Left ventricle myocardium inferior (tissue), 1 donor: ENCODE measurements around the gene APOE. TPM values are rescaled to one million over a fixed set of nuclear protein-coding genes. Genes with fewer than 3 reads are reported as not detected.
A peak's percentile ranks its signal among the peaks of the same experiment; 100 is the strongest.

ENCODE experiments used
- DNase-seq: peaks from one replicate; pipeline ENCODE4 v3.0.0-alpha.2; 2020
- H3K27ac ChIP-seq: fragments of 200-600 bp; replicated peaks from 2 replicates; pipeline ENCODE4 v1.8.0; 2021
- H3K27me3 ChIP-seq: fragments of 200-600 bp; 2 replicates; pipeline ENCODE4 v1.8.0; 2021; ENCODE audit warnings: low read depth
- H3K36me3 ChIP-seq: fragments of 200-600 bp; 2 replicates; pipeline ENCODE4 v1.8.0; 2021
- H3K4me1 ChIP-seq: fragments of 200-600 bp; 2 replicates; pipeline ENCODE4 v1.8.0; 2021
- H3K4me3 ChIP-seq: fragments of 200-600 bp; 2 replicates; pipeline ENCODE4 v1.8.0; 2021; ENCODE audit warnings: mild to moderate bottlenecking, moderate library complexity
- H3K9me3 ChIP-seq: fragments of 200-600 bp; replicated peaks from 2 replicates; pipeline ENCODE4 v1.8.0; 2021
- CTCF ChIP-seq: fragments of 200-600 bp; IDR thresholded peaks from 2 replicates; pipeline ENCODE4 v1.8.0; 2021; ENCODE audit warnings: antibody characterized with exemption, mild to moderate bottlenecking, borderline replicate concordance
- intact Hi-C: fragments of 100-400 bp; cut with micrococcal nuclease; formaldehyde crosslinking; loops from one replicate; pipeline ENCODE4 v1.11.0; 2022
- total RNA-seq: library from RNA; stranded (reverse); fragmentation: NEBNext Ultra II Directional; extraction: Animal tissue kit (Norgen Biotek cat#: 25700); gene quantifications from one replicate; pipeline ENCODE4 v1.2.1, GENCODE V29; 2021
- donor health status: DM: no; HTN: yes; CAD: no; lungs with severe emphysema.

The APOE gene
- total RNA-seq, 1 donor from 2014 or later = 24.1 TPM

GRCh38 chr19:44872661-44873060 lies 32.9 kb upstream of the APOE start:
- no peaks in the 10 kb centered on the region for H3K9me3 ChIP-seq
- no peak for DNase-seq
- peaks cover 70% of the 10 kb centered on the region for H3K36me3 ChIP-seq
- intact Hi-C loops = no loop called here
- no peaks in the 10 kb centered on the region for H3K27me3 ChIP-seq
- no peak for TF ChIP-seq CTCF
- no peak overlapping the region for H3K4me3 ChIP-seq
- H3K27ac ChIP-seq = peak overlapping the region; percentile 31
- H3K4me1 ChIP-seq = peaks cover 73% of the 10 kb centered on the region

- Histone ChIP-seq H3K36me3 (peaks cover 83% of the 10 kb centered on the region), H3K9me3 (no peaks in the 10 kb centered on the region), H3K27ac (no peak overlapping the region), H3K27me3 (no peaks in the 10 kb centered on the region), H3K4me3 (no peak overlapping the region), H3K4me1 (peaks cover 63% of the 10 kb centered on the region)
- intact Hi-C loops = no loop called here
- no peak for TF ChIP-seq CTCF
- DNase-seq = no peak
Measured at GRCh38 chr19:44874317-44874716, 31.3 kb upstream of the APOE start.

GRCh38 chr19:44875666-44876451 lies 29.7 kb upstream of the APOE start:
- intact Hi-C loops = no loop called here
- Histone ChIP-seq H3K36me3 (peaks cover 80% of the 10 kb centered on the region), H3K27ac (peak overlapping the region; percentile 72), H3K4me3 (no peak overlapping the region), H3K27me3 (no peaks in the 10 kb centered on the region), H3K9me3 (no peaks in the 10 kb centered on the region), H3K4me1 (peaks cover 53% of the 10 kb centered on the region)
- no peak for TF ChIP-seq CTCF
- no peak for DNase-seq

GRCh38 chr19:44876930-44877535 lies 28.6 kb upstream of the APOE start:
- Histone ChIP-seq H3K27ac (no peak overlapping the region), H3K27me3 (no peaks in the 10 kb centered on the region), H3K4me1 (peaks cover 41% of the 10 kb centered on the region), H3K36me3 (peaks cover 70% of the 10 kb centered on the region), H3K9me3 (no peaks in the 10 kb centered on the region), H3K4me3 (no peak overlapping the region)
- DNase-seq = no peak
- intact Hi-C loops = no loop called here
- no peak for TF ChIP-seq CTCF

DNA sequence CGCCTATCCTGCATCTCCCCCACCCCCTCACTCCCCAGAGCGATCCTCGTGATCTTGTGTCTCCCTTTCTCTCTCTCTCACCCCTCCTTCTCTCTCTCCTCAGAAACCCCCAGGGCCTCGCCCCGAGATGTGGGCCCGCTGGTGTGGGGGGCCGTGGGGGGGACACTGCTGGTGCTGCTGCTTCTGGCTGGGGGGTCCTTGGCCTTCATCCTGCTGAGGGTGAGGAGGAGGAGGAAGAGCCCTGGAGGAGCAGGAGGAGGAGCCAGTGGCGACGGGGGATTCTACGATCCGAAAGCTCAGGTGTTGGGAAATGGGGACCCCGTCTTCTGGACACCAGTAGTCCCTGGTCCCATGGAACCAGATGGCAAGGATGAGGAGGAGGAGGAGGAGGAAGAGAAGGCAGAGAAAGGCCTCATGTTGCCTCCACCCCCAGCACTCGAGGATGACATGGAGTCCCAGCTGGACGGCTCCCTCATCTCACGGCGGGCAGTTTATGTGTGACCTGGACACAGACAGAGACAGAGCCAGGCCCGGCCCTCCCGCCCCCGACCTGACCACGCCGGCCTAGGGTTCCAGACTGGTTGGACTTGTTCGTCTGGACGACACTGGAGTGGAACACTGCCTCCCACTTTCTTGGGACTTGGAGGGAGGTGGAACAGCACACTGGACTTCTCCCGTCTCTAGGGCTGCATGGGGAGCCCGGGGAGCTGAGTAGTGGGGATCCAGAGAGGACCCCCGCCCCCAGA lies 27.3 kb upstream of the APOE start:
- Histone ChIP-seq H3K9me3 (no peaks in the 10 kb centered on the region), H3K27ac (no peak overlapping the region), H3K4me3 (no peak overlapping the region), H3K4me1 (peaks cover 37% of the 10 kb centered on the region), H3K36me3 (peaks cover 59% of the 10 kb centered on the region), H3K27me3 (no peaks in the 10 kb centered on the region)
- no peak for DNase-seq
- TF ChIP-seq CTCF = no peak
- intact Hi-C loops = no loop called here
